Measurements from ENCODE around the gene ANKIB1. TPM values are rescaled to one million over a fixed set of nuclear protein-coding genes. Genes with fewer than 3 reads are reported as not detected.

The ANKIB1 gene
- polyA plus RNA-seq, 1 experiment = 35.0 TPM

- Histone ChIP-seq H3K36me3 (ENCODE audit: control insufficient read depth, insufficient read depth, low read length) (no peaks in the 10 kb centered on the region), H3K4me3 (ENCODE audit: low read depth, low read length) (no peak overlapping the region), H3K27me3 (ENCODE audit: control insufficient read depth, insufficient read depth, low read length) (no peaks in the 10 kb centered on the region)
- POLR2A ChIA-PET = no interaction called here
- no peak for TF ChIP-seq CTCF (IDR thresholded peaks at IDR 0.05; ENCODE audit: insufficient read depth, low read depth, low read length)
- no peak for DNase-seq (ENCODE audit: low read depth)
- CTCF ChIA-PET = interaction anchor here (1.2 kb wide), 1 partner anchor 220 kb away, joined by 3 read pairs; the partner anchor contains the start of gene GATAD1
Observed at GRCh38 chr7:92226981-92227380, 18.8 kb upstream of the ANKIB1 start.

- no peak for DNase-seq (ENCODE audit: low read depth)
- TF ChIP-seq CTCF (IDR thresholded peaks at IDR 0.05; ENCODE audit: insufficient read depth, low read depth, low read length) = no peak
- H3K36me3 ChIP-seq (ENCODE audit: control insufficient read depth, insufficient read depth, low read length) = no peaks in the 10 kb centered on the region
- H3K4me3 ChIP-seq (ENCODE audit: low read depth, low read length) = no peak overlapping the region
- POLR2A ChIA-PET = no interaction called here
- H3K27me3 ChIP-seq (ENCODE audit: control insufficient read depth, insufficient read depth, low read length) = no peaks in the 10 kb centered on the region
- CTCF ChIA-PET = interaction anchor here (0.6 to 1.2 kb wide), 2 partner anchors 219 to 325 kb away, joined by 3 read pairs; partner anchors contain the start of gene GATAD1
Observed at GRCh38 chr7:92228100-92228499, 17.7 kb upstream of the ANKIB1 start.

- Histone ChIP-seq H3K36me3 (ENCODE audit: control insufficient read depth, insufficient read depth, low read length) (peaks cover under 1% of the 10 kb centered on the region; the same call in 1 of the 2 replicates), H3K27me3 (ENCODE audit: control insufficient read depth, insufficient read depth, low read length) (no peaks in the 10 kb centered on the region), H3K4me3 (ENCODE audit: low read depth, low read length) (no peak overlapping the region)
- no peak for TF ChIP-seq CTCF (IDR thresholded peaks at IDR 0.05; ENCODE audit: insufficient read depth, low read depth, low read length)
- POLR2A ChIA-PET = no interaction called here
- CTCF ChIA-PET = interaction anchor here (0.6 kb wide), 1 partner anchor 326 kb away, joined by 3 read pairs; no protein-coding TSS in a partner anchor
- no peak for DNase-seq (ENCODE audit: low read depth)
Observed at GRCh38 chr7:92228742-92229141, 17.0 kb upstream of the ANKIB1 start.

- no peak for TF ChIP-seq CTCF (IDR thresholded peaks at IDR 0.05; ENCODE audit: insufficient read depth, low read depth, low read length)
- Histone ChIP-seq H3K27me3 (ENCODE audit: control insufficient read depth, insufficient read depth, low read length) (no peaks in the 10 kb centered on the region), H3K4me3 (ENCODE audit: low read depth, low read length) (no peak overlapping the region), H3K36me3 (ENCODE audit: control insufficient read depth, insufficient read depth, low read length) (peaks cover 3% of the 10 kb centered on the region; the same call in 1 of the 2 replicates)
- DNase-seq (ENCODE audit: low read depth) = no peak
- POLR2A ChIA-PET = no interaction called here
- CTCF ChIA-PET = interaction anchor here (1.0 kb wide), 1 partner anchor 217 kb away, joined by 4 read pairs; the partner anchor contains the start of gene GATAD1
Observed at GRCh38 chr7:92230547-92230946, 15.2 kb upstream of the ANKIB1 start.

- ChIA-PET CTCF (interaction anchor here (0.6 kb wide), 1 partner anchor 70 kb away, joined by 3 read pairs; no protein-coding TSS in a partner anchor), POLR2A (no interaction called here)
- no peak for TF ChIP-seq CTCF (IDR thresholded peaks at IDR 0.05; ENCODE audit: insufficient read depth, low read depth, low read length)
Observed at GRCh38 chr7:92242972-92243371, 2.8 kb upstream of the ANKIB1 start.

More at GRCh38 chr7:92242972-92243371, 2.8 kb upstream of the ANKIB1 start:
- no peak for DNase-seq (ENCODE audit: low read depth)
- H3K4me3 ChIP-seq (ENCODE audit: low read depth, low read length) = no peak overlapping the region
- H3K36me3 ChIP-seq (ENCODE audit: control insufficient read depth, insufficient read depth, low read length) = peaks cover 2% of the 10 kb centered on the region; the same call in 1 of the 2 replicates
- no peaks in the 10 kb centered on the region for H3K27me3 ChIP-seq (ENCODE audit: control insufficient read depth, insufficient read depth, low read length)

Data from BJ (cell line).